ENCODE measurements around the gene KRT16.
A peak's percentile ranks its signal among the peaks of the same experiment; 100 is the strongest.

The KRT16 gene

GRCh38 chr17:41639492-41640473, 27.2 kb upstream of the KRT16 start:
- H2BK5ac ChIP-seq (ENCODE audit: low read depth, low read length, poor library complexity): no peak overlapping the region
- H2AK5ac ChIP-seq (ENCODE audit: low read length): no peak overlapping the region
- H3K27ac ChIP-seq (ENCODE audit: low read depth, low read length): no peak overlapping the region
- no peak overlapping the region for H4K8ac ChIP-seq (ENCODE audit: low read depth, low read length)
- no peak overlapping the region for H3K4ac ChIP-seq (ENCODE audit: low read depth, low read length)
- no peak overlapping the region for H2AFZ ChIP-seq (ENCODE audit: insufficient read depth, low read length, poor library complexity)
- H3K9ac ChIP-seq (ENCODE audit: low read length): no peak overlapping the region
- H3K27me3 ChIP-seq (ENCODE audit: insufficient read depth, low read length): no peaks in the 10 kb centered on the region
- peak overlapping the region; percentile 29 for H4K91ac ChIP-seq (ENCODE audit: low read depth, low read length)
- peaks cover 10 to 13% of the 10 kb centered on the region in 2 experiments for H3K4me1 ChIP-seq (ENCODE audit: control insufficient read depth in 1 of 2, insufficient read depth in 2 of 2, low read length in 2 of 2)
- no peak overlapping the region for H2BK12ac ChIP-seq (ENCODE audit: low read length)
- no peaks in the 10 kb centered on the region for H3K36me3 ChIP-seq (ENCODE audit: control insufficient read depth in 1 of 2, insufficient read depth in 2 of 2, low read length in 2 of 2)
- no peak overlapping the region for H4K12ac ChIP-seq (ENCODE audit: low read depth, low read length)
- H3K23ac ChIP-seq (ENCODE audit: low read length): no peak overlapping the region
- no peak overlapping the region for H3K4me3 ChIP-seq (ENCODE audit: low read depth, low read length)
- peaks cover 1% of the 10 kb centered on the region for H3K79me1 ChIP-seq (ENCODE audit: low read length)
- no peaks in the 10 kb centered on the region for H3K9me3 ChIP-seq (ENCODE audit: insufficient read depth, low read depth, low read length)
- no peak overlapping the region for H3K18ac ChIP-seq (ENCODE audit: low read length)
- H2BK120ac ChIP-seq (ENCODE audit: insufficient read depth, low read length, poor library complexity): no peak overlapping the region
- WGBS (ENCODE audit: extremely low coverage, insufficient coverage, insufficient read length): no CpG with 5 or more reads among the region's 7 CpGs
- H3K14ac ChIP-seq (ENCODE audit: low read length): no peak overlapping the region
- DNase-seq: no peak
- no peaks in the 10 kb centered on the region for H3K79me2 ChIP-seq (ENCODE audit: control insufficient read depth, insufficient read depth, low read length, poor library complexity)
- H3K4me2 ChIP-seq (ENCODE audit: low read length): no peak overlapping the region

GRCh38 chr17:41638941-41639340, 26.4 kb upstream of the KRT16 start:
- no peak overlapping the region for H3K9ac ChIP-seq (ENCODE audit: low read length)
- H3K4me1 ChIP-seq (ENCODE audit: control insufficient read depth in 1 of 2, insufficient read depth in 2 of 2, low read length in 2 of 2): peaks cover 12 to 16% of the 10 kb centered on the region in 2 experiments
- H3K23ac ChIP-seq (ENCODE audit: low read length): no peak overlapping the region
- no peak overlapping the region for H3K4me3 ChIP-seq (ENCODE audit: low read depth, low read length)
- no peak overlapping the region for H3K14ac ChIP-seq (ENCODE audit: low read length)
- no peak overlapping the region for H2AFZ ChIP-seq (ENCODE audit: insufficient read depth, low read length, poor library complexity)
- no CpG with 5 or more reads among the region's 6 CpGs for WGBS (ENCODE audit: extremely low coverage, insufficient coverage, insufficient read length)
- no peak overlapping the region for H3K4ac ChIP-seq (ENCODE audit: low read depth, low read length)
- no peak overlapping the region for H4K8ac ChIP-seq (ENCODE audit: low read depth, low read length)
- peaks cover 1% of the 10 kb centered on the region for H3K79me1 ChIP-seq (ENCODE audit: low read length)
- H3K18ac ChIP-seq (ENCODE audit: low read length): no peak overlapping the region
- DNase-seq: no peak
- no peaks in the 10 kb centered on the region for H3K27me3 ChIP-seq (ENCODE audit: insufficient read depth, low read length)
- no peak overlapping the region for H4K12ac ChIP-seq (ENCODE audit: low read depth, low read length)
- no peaks in the 10 kb centered on the region for H3K9me3 ChIP-seq (ENCODE audit: insufficient read depth, low read depth, low read length)
- H3K4me2 ChIP-seq (ENCODE audit: low read length): no peak overlapping the region
- H3K27ac ChIP-seq (ENCODE audit: low read depth, low read length): no peak overlapping the region
- H3K79me2 ChIP-seq (ENCODE audit: control insufficient read depth, insufficient read depth, low read length, poor library complexity): no peaks in the 10 kb centered on the region
- no peak overlapping the region for H4K91ac ChIP-seq (ENCODE audit: low read depth, low read length)
- H3K36me3 ChIP-seq (ENCODE audit: control insufficient read depth in 1 of 2, insufficient read depth in 2 of 2, low read length in 2 of 2): no peaks in the 10 kb centered on the region
- no peak overlapping the region for H2BK5ac ChIP-seq (ENCODE audit: low read depth, low read length, poor library complexity)
- H2BK12ac ChIP-seq (ENCODE audit: low read length): peak overlapping the region; percentile 3
- no peak overlapping the region for H2BK120ac ChIP-seq (ENCODE audit: insufficient read depth, low read length, poor library complexity)
- H2AK5ac ChIP-seq (ENCODE audit: low read length): no peak overlapping the region

GRCh38 chr17:41638194-41638593, 25.6 kb upstream of the KRT16 start:
- no peak for DNase-seq
- no peak overlapping the region for H2BK12ac ChIP-seq (ENCODE audit: low read length)
- H3K14ac ChIP-seq (ENCODE audit: low read length): no peak overlapping the region
- H3K4me3 ChIP-seq (ENCODE audit: low read depth, low read length): no peak overlapping the region
- H2BK120ac ChIP-seq (ENCODE audit: insufficient read depth, low read length, poor library complexity): no peak overlapping the region
- no peaks in the 10 kb centered on the region for H3K36me3 ChIP-seq (ENCODE audit: control insufficient read depth in 1 of 2, insufficient read depth in 2 of 2, low read length in 2 of 2)
- no peak overlapping the region for H4K8ac ChIP-seq (ENCODE audit: low read depth, low read length)
- no peak overlapping the region for H3K9ac ChIP-seq (ENCODE audit: low read length)
- no peak overlapping the region for H4K91ac ChIP-seq (ENCODE audit: low read depth, low read length)
- peaks cover 12 to 16% of the 10 kb centered on the region in 2 experiments for H3K4me1 ChIP-seq (ENCODE audit: control insufficient read depth in 1 of 2, insufficient read depth in 2 of 2, low read length in 2 of 2)
- no peak overlapping the region for H3K4me2 ChIP-seq (ENCODE audit: low read length)
- H4K12ac ChIP-seq (ENCODE audit: low read depth, low read length): no peak overlapping the region
- H2AK5ac ChIP-seq (ENCODE audit: low read length): peak overlapping the region; percentile 35
- H3K27ac ChIP-seq (ENCODE audit: low read depth, low read length): no peak overlapping the region
- no peak overlapping the region for H2BK5ac ChIP-seq (ENCODE audit: low read depth, low read length, poor library complexity)
- no peak overlapping the region for H3K4ac ChIP-seq (ENCODE audit: low read depth, low read length)
- H3K79me2 ChIP-seq (ENCODE audit: control insufficient read depth, insufficient read depth, low read length, poor library complexity): no peaks in the 10 kb centered on the region
- no peaks in the 10 kb centered on the region for H3K9me3 ChIP-seq (ENCODE audit: insufficient read depth, low read depth, low read length)
- no CpG with 5 or more reads among the region's 5 CpGs for whole genome bisulfite sequencing (ENCODE audit: extremely low coverage, insufficient coverage, insufficient read length)
- no peaks in the 10 kb centered on the region for H3K27me3 ChIP-seq (ENCODE audit: insufficient read depth, low read length)
- peaks cover 1% of the 10 kb centered on the region for H3K79me1 ChIP-seq (ENCODE audit: low read length)
- H2AFZ ChIP-seq (ENCODE audit: insufficient read depth, low read length, poor library complexity): no peak overlapping the region
- H3K23ac ChIP-seq (ENCODE audit: low read length): no peak overlapping the region
- no peak overlapping the region for H3K18ac ChIP-seq (ENCODE audit: low read length)

- no CpG with 5 or more reads among the region's 9 CpGs for WGBS (ENCODE audit: extremely low coverage, insufficient coverage, insufficient read length)
- H3K79me1 ChIP-seq (ENCODE audit: low read length): no peaks in the 10 kb centered on the region
- H2BK120ac ChIP-seq (ENCODE audit: insufficient read depth, low read length, poor library complexity): peak overlapping the region; percentile 29
- H2AK5ac ChIP-seq (ENCODE audit: low read length): peak overlapping the region; percentile 44
- peak overlapping the region; percentile 33 for H4K91ac ChIP-seq (ENCODE audit: low read depth, low read length)
- no peak overlapping the region for H3K23ac ChIP-seq (ENCODE audit: low read length)
- H2AFZ ChIP-seq (ENCODE audit: insufficient read depth, low read length, poor library complexity): no peak overlapping the region
- no peaks in the 10 kb centered on the region for H3K79me2 ChIP-seq (ENCODE audit: control insufficient read depth, insufficient read depth, low read length, poor library complexity)
- peaks cover 8 to 16% of the 10 kb centered on the region in 2 experiments for H3K4me1 ChIP-seq (ENCODE audit: control insufficient read depth in 1 of 2, insufficient read depth in 2 of 2, low read length in 2 of 2)
- no peak overlapping the region for H3K14ac ChIP-seq (ENCODE audit: low read length)
- no peak overlapping the region for H4K12ac ChIP-seq (ENCODE audit: low read depth, low read length)
- no peak overlapping the region for H3K27ac ChIP-seq (ENCODE audit: low read depth, low read length)
- H3K9me3 ChIP-seq (ENCODE audit: insufficient read depth, low read depth, low read length): peaks cover 7% of the 10 kb centered on the region
- no peak overlapping the region for H2BK5ac ChIP-seq (ENCODE audit: low read depth, low read length, poor library complexity)
- H3K36me3 ChIP-seq (ENCODE audit: control insufficient read depth in 1 of 2, insufficient read depth in 2 of 2, low read length in 2 of 2): no peaks in the 10 kb centered on the region
- no peak overlapping the region for H4K8ac ChIP-seq (ENCODE audit: low read depth, low read length)
- no peak overlapping the region for H2BK12ac ChIP-seq (ENCODE audit: low read length)
- H3K18ac ChIP-seq (ENCODE audit: low read length): no peak overlapping the region
- H3K4me2 ChIP-seq (ENCODE audit: low read length): no peak overlapping the region
- H3K4ac ChIP-seq (ENCODE audit: low read depth, low read length): no peak overlapping the region
- no peak overlapping the region for H3K9ac ChIP-seq (ENCODE audit: low read length)
- no peak overlapping the region for H3K4me3 ChIP-seq (ENCODE audit: low read depth, low read length)
- DNase-seq: no peak
- no peaks in the 10 kb centered on the region for H3K27me3 ChIP-seq (ENCODE audit: insufficient read depth, low read length)
Observed at GRCh38 chr17:41636652-41637051, 24.1 kb upstream of the KRT16 start.

Measured in trophoblast cell (in vitro differentiated cells and primary cell).